ENCODE results near the gene PDE4B.
"Not testable (repeated sequence)": the region's sequence is repeated elsewhere in the genome, so short reads cannot be mapped to it uniquely, and the experiment has no call there.

PDE4B gene

GRCh38 chr1:66135161-66135560 is 342.5 kb downstream of the PDE4B start:
- H3F3A ChIP-seq (ENCODE audit: insufficient read depth, low read length) = no peaks in the 10 kb centered on the region
- H3K9ac ChIP-seq (ENCODE audit: low read length) = no peak overlapping the region
- no peaks in the 10 kb centered on the region for H3K9me3 ChIP-seq (ENCODE audit: low read length)
- no peak for TF ChIP-seq CTCF (IDR thresholded peaks at IDR 0.05; ENCODE audit: low read length)
- no peak for TF ChIP-seq EZH2 (IDR thresholded peaks at IDR 0.05; ENCODE audit: borderline replicate concordance, low read length)
- no peaks in the 10 kb centered on the region for H3K27me3 ChIP-seq (ENCODE audit: insufficient read depth, low read length)
- H3K9me2 ChIP-seq (ENCODE audit: low read depth, low read length) = no peaks in the 10 kb centered on the region
- no peaks in the 10 kb centered on the region for H3K36me3 ChIP-seq (ENCODE audit: insufficient read depth, low read length)
- peaks cover 60% of the 10 kb centered on the region for H3K4me1 ChIP-seq (ENCODE audit: insufficient read depth, low read length, severe bottlenecking)
- H3K4me2 ChIP-seq (ENCODE audit: low read length) = no peak overlapping the region
- H3K27ac ChIP-seq (ENCODE audit: low read depth, low read length, poor library complexity, severe bottlenecking) = peak overlapping the region; percentile 3
- no peaks in the 10 kb centered on the region for H3K79me2 ChIP-seq (ENCODE audit: insufficient read depth, low read length)
- H3K4me3 ChIP-seq (ENCODE audit: low read depth, low read length, poor library complexity, severe bottlenecking) = no peak overlapping the region
- H4K20me1 ChIP-seq (ENCODE audit: insufficient read depth, low read length) = no peaks in the 10 kb centered on the region
- H2AFZ ChIP-seq (ENCODE audit: low read length) = no peak overlapping the region

DNA sequence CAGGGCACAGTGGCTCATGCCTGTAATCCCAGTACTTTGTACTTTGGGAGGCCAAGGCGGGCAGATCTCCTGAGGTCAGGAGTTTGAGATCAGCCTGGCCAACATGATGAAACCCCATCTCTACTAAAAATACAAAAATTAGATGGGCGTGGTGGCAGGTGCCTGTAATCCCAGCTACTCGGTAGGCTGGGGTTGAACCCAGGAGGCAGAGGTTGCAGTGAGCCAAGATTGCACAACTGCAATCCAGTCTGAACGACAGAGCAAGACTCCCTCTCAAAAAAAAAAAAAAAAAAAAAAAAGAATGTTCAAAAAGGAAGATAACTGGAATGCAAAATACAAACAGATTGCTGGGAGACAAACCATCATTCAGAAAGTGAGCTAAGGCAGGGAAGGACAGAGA is 343.7 kb downstream of the PDE4B start:
- Histone ChIP-seq H3K4me1 (ENCODE audit: insufficient read depth, low read length, severe bottlenecking) (peaks cover 71% of the 10 kb centered on the region), H3K27ac (ENCODE audit: low read depth, low read length, poor library complexity, severe bottlenecking) (peak overlapping the region; percentile 59)
- not testable (repeated sequence) for H3K9me3 ChIP-seq (ENCODE audit: low read length); H3K27me3 ChIP-seq (ENCODE audit: insufficient read depth, low read length); H3F3A ChIP-seq (ENCODE audit: insufficient read depth, low read length); H3K9ac ChIP-seq (ENCODE audit: low read length); H3K4me3 ChIP-seq (ENCODE audit: low read depth, low read length, poor library complexity, severe bottlenecking); H4K20me1 ChIP-seq (ENCODE audit: insufficient read depth, low read length); H3K79me2 ChIP-seq (ENCODE audit: insufficient read depth, low read length); H3K9me2 ChIP-seq (ENCODE audit: low read depth, low read length); H2AFZ ChIP-seq (ENCODE audit: low read length); H3K36me3 ChIP-seq (ENCODE audit: insufficient read depth, low read length); H3K4me2 ChIP-seq (ENCODE audit: low read length)

- TF ChIP-seq CTCF (IDR thresholded peaks at IDR 0.05; ENCODE audit: low read length) (no peak), EZH2 (IDR thresholded peaks at IDR 0.05; ENCODE audit: borderline replicate concordance, low read length) (no peak)
- Histone ChIP-seq H3K27me3 (ENCODE audit: insufficient read depth, low read length) (no peaks in the 10 kb centered on the region), H3K36me3 (ENCODE audit: insufficient read depth, low read length) (no peaks in the 10 kb centered on the region), H3K9me2 (ENCODE audit: low read depth, low read length) (no peaks in the 10 kb centered on the region), H3K9ac (ENCODE audit: low read length) (no peak overlapping the region), H3K9me3 (ENCODE audit: low read length) (no peaks in the 10 kb centered on the region), H3K79me2 (ENCODE audit: insufficient read depth, low read length) (no peaks in the 10 kb centered on the region), H3K27ac (ENCODE audit: low read depth, low read length, poor library complexity, severe bottlenecking) (peak overlapping the region; percentile 59), H4K20me1 (ENCODE audit: insufficient read depth, low read length) (no peaks in the 10 kb centered on the region), H2AFZ (ENCODE audit: low read length) (no peak overlapping the region), H3F3A (ENCODE audit: insufficient read depth, low read length) (no peaks in the 10 kb centered on the region), H3K4me3 (ENCODE audit: low read depth, low read length, poor library complexity, severe bottlenecking) (no peak overlapping the region), H3K4me1 (ENCODE audit: insufficient read depth, low read length, severe bottlenecking) (peaks cover 79% of the 10 kb centered on the region), H3K4me2 (ENCODE audit: low read length) (no peak overlapping the region; the same call in 1 of the 2 replicates)
Observed at GRCh38 chr1:66137235-66137634, 344.5 kb downstream of the PDE4B start.

GRCh38 chr1:66138613-66139012 is 345.9 kb downstream of the PDE4B start:
- no peak overlapping the region for H3K9ac ChIP-seq (ENCODE audit: low read length)
- peaks cover 88% of the 10 kb centered on the region for H3K4me1 ChIP-seq (ENCODE audit: insufficient read depth, low read length, severe bottlenecking)
- H3K4me2 ChIP-seq (ENCODE audit: low read length) = no peak overlapping the region
- H3K36me3 ChIP-seq (ENCODE audit: insufficient read depth, low read length) = no peaks in the 10 kb centered on the region
- no peak overlapping the region for H2AFZ ChIP-seq (ENCODE audit: low read length)
- TF ChIP-seq CTCF (IDR thresholded peaks at IDR 0.05; ENCODE audit: low read length) = no peak
- no peak for TF ChIP-seq EZH2 (IDR thresholded peaks at IDR 0.05; ENCODE audit: borderline replicate concordance, low read length)
- no peaks in the 10 kb centered on the region for H3K9me3 ChIP-seq (ENCODE audit: low read length)
- H3K27me3 ChIP-seq (ENCODE audit: insufficient read depth, low read length) = no peaks in the 10 kb centered on the region
- H4K20me1 ChIP-seq (ENCODE audit: insufficient read depth, low read length) = no peaks in the 10 kb centered on the region
- H3K4me3 ChIP-seq (ENCODE audit: low read depth, low read length, poor library complexity, severe bottlenecking) = no peak overlapping the region
- H3K27ac ChIP-seq (ENCODE audit: low read depth, low read length, poor library complexity, severe bottlenecking) = peak overlapping the region; percentile 61
- H3K79me2 ChIP-seq (ENCODE audit: insufficient read depth, low read length) = no peaks in the 10 kb centered on the region
- no peaks in the 10 kb centered on the region for H3F3A ChIP-seq (ENCODE audit: insufficient read depth, low read length)
- no peaks in the 10 kb centered on the region for H3K9me2 ChIP-seq (ENCODE audit: low read depth, low read length)
